MM.1S (cell line): ENCODE results near the gene FAM107B.

Source experiments
- CTCF ChIP-seq: fragments of 300-600 bp; sonication (generic); IDR thresholded peaks from 2 replicates; pipeline ENCODE4 v1.5.1; 2016; ENCODE audit warnings: antibody characterized with exemption, low read length, mixed read lengths
- EZH2 ChIP-seq: fragments of 300-600 bp; sonication (generic); optimal IDR thresholded peaks from 2 replicates; pipeline ENCODE3; 2017; ENCODE audit warnings: low read depth, mild to moderate bottlenecking, antibody characterized with exemption, low read length, mixed read lengths

- TF ChIP-seq CTCF (no peak), EZH2 (no peak)
Measured at GRCh38 chr10:14645239-14645960, 129.3 kb downstream of the FAM107B start.
